Tibial artery (tissue), 4 donors: ENCODE measurements around the gene ASB13.

Experiments used
- DNase-seq, 2 donors: peaks; one replicate each; pipeline ENCODE4 v3.0.0-alpha.2; 2019
- H3K27ac ChIP-seq, 2 donors: fragments of 200-600 bp; sonication (generic) in 1 of 2; 1 replicate in 1 of 2; 2 replicates in 1 of 2; pipeline ENCODE4 v1.5.1; 2018 to 2019; ENCODE audit warnings: mild to moderate bottlenecking in 1 of 2
- H3K27me3 ChIP-seq, 2 donors: fragments of 200-600 bp; sonication (generic) in 1 of 2; one replicate each; pipeline versions ENCODE4 v1.5.1 to v1.6.0; 2016 to 2019
- H3K36me3 ChIP-seq, 3 donors: fragments of 200-600 bp; sonication (generic) in 2 of 3; one replicate each; pipeline ENCODE4 v1.5.1; 2016 to 2019; ENCODE audit warnings: mild to moderate bottlenecking in 2 of 3
- H3K4me1 ChIP-seq, 4 donors: fragments of 200-600 bp; sonication (generic) in 2 of 4; 1 replicate in 3 of 4; 2 replicates in 1 of 4; pipeline ENCODE4 v1.5.1; 2016 to 2019
- H3K4me3 ChIP-seq, 2 donors: fragments of 200-600 bp; sonication (generic) in 1 of 2; 1 replicate in 1 of 2; 2 replicates in 1 of 2; pipeline ENCODE4 v1.5.1; 2018 to 2019; ENCODE audit warnings: mild to moderate bottlenecking in 2 of 2
- H3K9me3 ChIP-seq, 3 donors: fragments of 200-600 bp; sonication (generic) in 1 of 3; one replicate each; pipeline ENCODE4 v1.5.1; 2016 to 2019
- CTCF ChIP-seq, 2 experiments: fragments of 200-600 bp in 1 of 2; fragments of 450-650 bp in 1 of 2; IDR thresholded peaks; one replicate each; pipeline ENCODE4 v1.5.1; 2017 to 2019; ENCODE audit warnings: antibody characterized with exemption in 2 of 2, mild to moderate bottlenecking in 1 of 2, moderate library complexity in 1 of 2
- intact Hi-C: fragments of 100-400 bp; cut with DNase I; formaldehyde crosslinking; loops from one replicate; pipeline ENCODE4 v1.15.0; 2023; ENCODE audit warnings: low total_unique reads

The ASB13 gene

GRCh38 chr10:5645375-5645774 is 21.0 kb downstream of the ASB13 start:
- Histone ChIP-seq H3K27me3 (no peaks in the 10 kb centered on the region), H3K4me1 (peaks cover 0 to 37% (median 5%) of the 10 kb centered on the region in 4 donors), H3K9me3 (no peaks in the 10 kb centered on the region), H3K27ac (peak overlapping the region; percentile 60 to 71), H3K36me3 (peaks cover 55 to 77% (median 57%) of the 10 kb centered on the region in 3 donors), H3K4me3 (no peak overlapping the region)
- TF ChIP-seq CTCF (IDR thresholded peaks at IDR 0.05): no peak
- intact Hi-C loops: no loop called here
- DNase-seq: peak; percentile 55 to 68

GRCh38 chr10:5644930-5645329 is 21.5 kb downstream of the ASB13 start:
- intact Hi-C loops: no loop called here
- H3K27ac ChIP-seq: peak overlapping the region; percentile 64 to 71
- H3K36me3 ChIP-seq: peaks cover 55 to 77% (median 57%) of the 10 kb centered on the region in 3 donors
- no peak overlapping the region for H3K4me3 ChIP-seq
- H3K9me3 ChIP-seq: no peaks in the 10 kb centered on the region
- no peak for DNase-seq
- no peaks in the 10 kb centered on the region for H3K27me3 ChIP-seq
- no peak for TF ChIP-seq CTCF (IDR thresholded peaks at IDR 0.05)
- H3K4me1 ChIP-seq: peaks cover 0 to 37% (median 5%) of the 10 kb centered on the region in 4 donors

GRCh38 chr10:5643346-5644067 is 22.9 kb downstream of the ASB13 start:
- intact Hi-C loops: no loop called here
- TF ChIP-seq CTCF (IDR thresholded peaks at IDR 0.05): no peak
- Histone ChIP-seq H3K27me3 (no peaks in the 10 kb centered on the region), H3K4me1 (peaks cover 0 to 37% (median 5%) of the 10 kb centered on the region in 4 donors), H3K36me3 (peaks cover 52 to 77% (median 59%) of the 10 kb centered on the region in 3 donors), H3K9me3 (no peaks in the 10 kb centered on the region), H3K27ac (peak overlapping the region; percentile 64 to 71), H3K4me3 (no peak overlapping the region)
- peak in 1 of 2 donors; percentile 21 for DNase-seq

GRCh38 chr10:5641501-5641900 is 24.9 kb downstream of the ASB13 start:
- peaks cover 0 to 34% (median 5%) of the 10 kb centered on the region in 4 donors for H3K4me1 ChIP-seq
- H3K27me3 ChIP-seq: no peaks in the 10 kb centered on the region
- no peak for TF ChIP-seq CTCF (IDR thresholded peaks at IDR 0.05)
- no peak for DNase-seq
- no peaks in the 10 kb centered on the region for H3K9me3 ChIP-seq
- peaks cover 49 to 64% (median 50%) of the 10 kb centered on the region in 3 donors for H3K36me3 ChIP-seq
- no peak overlapping the region for H3K27ac ChIP-seq
- H3K4me3 ChIP-seq: no peak overlapping the region
- intact Hi-C loops: no loop called here

GRCh38 chr10:5640501-5640900 is 25.9 kb downstream of the ASB13 start:
- intact Hi-C loops: no loop called here
- DNase-seq: no peak
- H3K36me3 ChIP-seq: peaks cover 45 to 57% (median 49%) of the 10 kb centered on the region in 3 donors

More at GRCh38 chr10:5640501-5640900, 25.9 kb downstream of the ASB13 start:
- Histone ChIP-seq H3K27me3 (no peaks in the 10 kb centered on the region), H3K4me3 (no peak overlapping the region), H3K9me3 (no peaks in the 10 kb centered on the region), H3K4me1 (peaks cover 0 to 29% (median 3%) of the 10 kb centered on the region in 4 donors), H3K27ac (no peak overlapping the region)
- TF ChIP-seq CTCF (IDR thresholded peaks at IDR 0.05): no peak
